HG02642 (cell line): ENCODE data around the gene MBOAT2.
"Not testable (repeated sequence)": the region's sequence is repeated elsewhere in the genome, so short reads cannot be mapped to it uniquely, and the experiment has no call there.

ENCODE experiments used
- ATAC-seq: cut with Tn5 transposase; IDR thresholded peaks from one replicate; pipeline ENCODE4 v1.9.1; 2021; ENCODE audit warnings: mild to moderate bottlenecking; ENCODE audit not compliant: unreplicated experiment, poor library complexity

The MBOAT2 gene, protein sequence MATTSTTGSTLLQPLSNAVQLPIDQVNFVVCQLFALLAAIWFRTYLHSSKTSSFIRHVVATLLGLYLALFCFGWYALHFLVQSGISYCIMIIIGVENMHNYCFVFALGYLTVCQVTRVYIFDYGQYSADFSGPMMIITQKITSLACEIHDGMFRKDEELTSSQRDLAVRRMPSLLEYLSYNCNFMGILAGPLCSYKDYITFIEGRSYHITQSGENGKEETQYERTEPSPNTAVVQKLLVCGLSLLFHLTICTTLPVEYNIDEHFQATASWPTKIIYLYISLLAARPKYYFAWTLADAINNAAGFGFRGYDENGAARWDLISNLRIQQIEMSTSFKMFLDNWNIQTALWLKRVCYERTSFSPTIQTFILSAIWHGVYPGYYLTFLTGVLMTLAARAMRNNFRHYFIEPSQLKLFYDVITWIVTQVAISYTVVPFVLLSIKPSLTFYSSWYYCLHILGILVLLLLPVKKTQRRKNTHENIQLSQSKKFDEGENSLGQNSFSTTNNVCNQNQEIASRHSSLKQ

DNA sequence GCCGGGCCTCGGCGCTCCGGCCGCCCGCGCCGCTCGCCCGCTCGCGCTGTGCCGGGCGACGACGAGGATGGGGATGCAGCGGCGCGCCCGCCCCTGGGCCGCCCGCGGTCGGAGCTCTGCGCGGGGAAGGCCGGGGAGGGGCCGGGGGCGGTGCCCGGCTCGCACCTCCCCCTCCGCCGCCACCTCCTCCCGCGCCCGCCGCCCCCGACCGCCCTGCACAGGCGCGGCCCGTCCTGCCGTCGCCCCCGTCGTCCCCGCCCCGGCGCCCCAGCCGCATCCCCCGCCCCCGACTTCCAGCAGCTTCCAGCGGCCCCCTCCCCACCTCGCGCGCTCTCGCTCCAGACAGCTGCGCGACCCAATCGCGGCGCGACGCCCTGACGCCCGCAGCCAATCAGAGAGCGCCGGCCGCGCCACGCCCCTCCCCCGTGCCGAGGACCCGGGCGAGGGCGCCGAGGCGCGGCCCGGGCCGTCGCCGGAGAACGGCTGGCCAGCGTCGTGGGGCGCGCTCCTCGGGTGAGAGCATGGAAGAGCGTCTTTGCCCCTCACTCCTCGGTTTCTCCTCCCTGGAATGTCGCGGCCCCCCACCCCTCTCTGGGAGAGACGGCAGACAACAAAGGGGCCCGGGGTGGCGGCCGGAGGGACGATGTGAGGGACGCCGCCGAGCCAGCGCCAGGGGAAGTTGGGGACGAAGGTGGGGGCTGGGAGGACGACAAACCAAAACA, at the start of gene MBOAT2:
MBOAT2 (minus strand) TSS at position 69 of the 722 bp plus-strand sequence. CDS start 70 bp downstream, outside the sequence.
- ATAC-seq, result peak; percentile 95

DNA sequence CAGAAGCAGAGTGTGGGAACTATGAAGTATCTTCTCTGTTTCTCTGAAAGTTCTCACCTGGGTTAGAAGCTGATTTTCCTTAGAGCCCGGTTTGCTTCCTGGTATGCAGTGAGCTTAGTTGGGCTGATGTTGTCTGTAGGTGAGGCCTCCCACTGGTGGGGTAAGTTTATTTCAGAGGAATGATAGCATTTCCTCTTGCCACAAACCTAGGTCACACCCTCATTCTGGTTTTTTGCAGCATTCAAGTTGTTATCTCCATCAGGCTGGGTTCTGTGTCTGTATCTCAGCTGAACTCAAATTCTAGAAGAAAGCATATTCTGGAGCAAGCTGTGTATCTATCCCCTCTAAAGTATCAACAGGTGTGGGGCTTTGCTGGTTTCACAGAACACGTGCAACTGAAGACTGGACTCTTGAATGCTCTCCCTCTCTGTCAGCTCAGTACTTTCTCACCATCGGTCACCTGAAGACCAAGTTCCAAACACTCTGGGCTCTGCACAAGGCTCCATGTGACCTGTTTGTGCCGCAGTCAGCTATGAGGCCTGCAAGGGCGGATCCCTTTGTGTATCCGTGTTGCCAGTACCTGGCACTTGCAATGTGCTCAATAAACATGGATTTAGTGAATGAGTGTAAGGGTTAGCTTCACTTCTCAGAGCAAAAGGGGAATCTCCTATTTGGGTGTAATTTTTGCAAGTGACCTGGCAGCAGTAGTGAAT, 49.5 kb upstream of the MBOAT2 start:
- no peak for ATAC-seq

- not testable (repeated sequence) for ATAC-seq
Measured at GRCh38 chr2:9051451-9051850, 48.0 kb upstream of the MBOAT2 start.

DNA sequence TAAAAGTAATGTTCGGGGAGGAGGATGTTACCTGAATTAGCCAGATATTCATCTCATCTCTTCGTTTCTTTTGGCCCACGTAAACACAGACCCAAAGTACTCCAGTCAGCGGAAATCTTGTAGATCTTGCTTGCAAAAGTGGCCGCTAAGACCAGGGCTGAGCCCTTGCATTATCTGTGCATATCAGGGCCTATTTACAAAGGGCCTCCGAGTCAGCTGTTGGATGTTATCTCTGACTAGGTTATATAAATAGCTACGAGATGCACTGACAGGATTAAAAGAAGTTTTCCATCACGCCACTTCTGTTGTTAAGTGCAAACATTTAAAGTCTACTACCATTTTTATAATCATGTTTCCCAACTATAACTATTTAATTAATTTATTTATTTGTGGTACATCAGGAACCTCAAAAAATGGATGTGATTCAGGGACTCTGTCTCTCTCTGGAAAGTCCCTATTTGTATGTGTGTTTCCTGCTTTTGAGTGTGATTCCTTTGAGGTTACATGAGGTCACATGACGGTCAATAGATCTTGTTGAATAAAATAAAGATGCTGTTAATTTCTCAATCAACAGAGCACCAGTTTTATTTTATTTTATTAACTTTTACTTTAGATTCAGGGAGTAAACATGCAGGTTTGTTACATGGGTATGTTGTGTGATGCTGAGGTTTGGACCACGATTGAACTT, 46.8 kb upstream of the MBOAT2 start:
- no peak for ATAC-seq

- ATAC-seq, result no peak
Measured at GRCh38 chr2:9045595-9045994, 42.1 kb upstream of the MBOAT2 start.

DNA sequence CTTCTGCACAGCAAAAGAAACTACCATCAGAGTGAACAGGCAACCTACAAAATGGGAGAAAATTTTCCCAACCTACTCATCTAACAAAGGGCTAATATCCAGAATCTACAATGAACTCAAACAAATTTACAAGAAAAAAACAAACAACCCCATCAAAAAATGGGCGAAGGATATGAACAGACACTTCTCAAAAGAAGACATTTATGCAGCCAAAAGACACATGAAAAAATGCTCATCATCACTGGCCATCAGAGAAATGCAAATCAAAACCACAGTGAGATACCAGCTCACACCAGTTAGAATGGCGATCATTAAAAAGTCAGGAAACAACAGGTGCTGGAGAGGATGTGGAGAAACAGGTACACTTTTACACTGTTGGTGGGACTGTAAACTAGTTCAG, 40.0 kb upstream of the MBOAT2 start:
- not testable (repeated sequence) for ATAC-seq

DNA sequence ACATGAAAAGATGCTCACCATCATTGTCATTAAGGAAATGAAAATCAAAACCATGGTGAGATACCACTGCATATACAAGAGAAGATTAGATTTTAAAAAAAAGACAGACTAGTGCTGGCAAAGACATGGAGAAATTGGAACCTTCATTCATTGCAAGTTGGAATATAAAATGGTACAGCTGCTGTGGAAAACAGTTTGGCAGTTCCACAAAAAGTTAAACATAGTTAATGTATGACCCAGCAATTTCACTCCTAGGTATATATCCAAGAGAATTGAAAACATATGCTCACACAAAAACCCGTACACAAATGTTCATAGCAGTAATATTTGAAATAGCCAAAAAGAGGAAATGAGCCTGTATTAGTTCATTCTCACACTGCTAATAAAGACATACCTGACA, 33.7 kb upstream of the MBOAT2 start:
- no peak for ATAC-seq

- no peak for ATAC-seq
Measured at GRCh38 chr2:9033385-9034168, 30.1 kb upstream of the MBOAT2 start.

- no peak for ATAC-seq
Measured at GRCh38 chr2:9032536-9033255, 29.2 kb upstream of the MBOAT2 start.

GRCh38 chr2:9032121-9032520, 28.6 kb upstream of the MBOAT2 start:
- no peak for ATAC-seq

DNA sequence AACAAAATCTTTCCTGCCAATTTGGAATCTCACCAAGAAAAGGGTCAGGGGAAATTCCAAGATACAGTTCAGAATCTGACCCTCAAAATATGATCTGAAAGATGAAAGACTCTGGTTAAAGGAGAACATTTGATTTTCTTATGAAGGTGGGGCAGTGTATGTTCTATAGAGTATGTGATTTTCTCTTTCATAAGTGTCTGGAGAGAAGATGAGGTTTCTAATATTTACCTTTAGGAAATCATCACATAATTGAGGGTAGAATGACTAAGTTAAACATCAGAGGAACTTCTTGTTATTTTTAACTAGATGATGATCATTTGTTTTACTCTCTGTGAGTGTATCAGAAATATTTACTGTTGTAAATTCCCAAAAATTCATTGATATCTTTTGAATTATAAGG, 27.8 kb upstream of the MBOAT2 start:
- ATAC-seq, result no peak

- ATAC-seq, result no peak
Measured at GRCh38 chr2:9030841-9031240, 27.4 kb upstream of the MBOAT2 start.

DNA sequence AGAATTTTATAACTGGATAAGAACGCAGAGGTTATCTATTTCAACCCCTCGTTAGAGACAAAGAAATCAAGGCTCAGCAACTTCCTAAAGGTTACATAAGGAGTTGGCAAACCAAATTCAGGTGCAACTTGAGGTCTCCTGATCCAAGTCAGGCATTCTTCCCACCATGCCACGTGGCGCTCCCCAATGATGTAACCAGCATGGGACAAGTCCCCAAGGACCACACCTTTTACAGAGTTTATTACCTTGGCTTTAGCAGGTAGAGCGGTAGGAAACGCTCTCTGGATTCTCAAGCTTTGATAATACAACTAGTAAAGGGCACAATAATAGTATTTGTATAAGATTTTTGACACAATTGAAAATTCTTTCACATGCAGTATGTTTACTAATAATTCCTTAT, 26.7 kb upstream of the MBOAT2 start:
- no peak for ATAC-seq

DNA sequence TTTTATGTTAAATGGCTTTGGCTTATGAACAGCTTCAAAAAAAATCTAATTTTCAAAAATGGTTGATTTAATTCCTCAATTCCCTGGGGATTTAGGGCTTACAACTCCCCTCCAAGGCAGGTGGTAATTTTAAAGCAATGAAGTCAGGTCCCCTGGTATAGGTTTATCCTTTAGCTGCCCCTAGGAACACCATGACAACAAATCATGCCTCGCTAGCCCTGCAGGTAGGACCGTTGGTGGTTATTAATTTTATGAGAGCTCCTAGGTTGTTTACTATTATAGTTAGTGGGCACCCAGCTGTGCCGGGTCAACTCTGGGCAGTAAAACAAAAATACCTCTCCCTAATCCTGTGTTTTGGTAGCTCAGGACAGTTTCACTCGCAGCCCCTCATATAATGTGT, 26.2 kb upstream of the MBOAT2 start:
- ATAC-seq, result no peak

- ATAC-seq, result no peak
Measured at GRCh38 chr2:9027884-9028283, 24.4 kb upstream of the MBOAT2 start.

DNA sequence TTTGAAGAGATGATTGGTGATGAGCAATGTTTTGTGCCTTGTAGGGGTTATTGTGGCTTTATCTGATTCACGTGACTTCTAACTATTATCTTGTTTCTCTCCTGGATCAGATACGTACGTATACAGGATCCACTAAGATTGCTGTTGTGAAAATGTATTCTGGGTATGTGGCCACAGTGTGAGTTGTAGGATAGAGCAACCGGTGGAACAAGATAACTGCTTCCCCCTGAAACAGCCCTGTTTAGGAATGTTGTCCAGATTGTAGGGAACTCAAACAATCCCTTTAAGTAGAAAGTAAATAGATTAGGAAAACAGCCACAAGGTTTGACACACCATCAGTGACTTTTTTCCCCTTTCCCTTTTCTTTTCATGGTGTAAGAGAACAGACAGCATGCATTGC, 22.3 kb upstream of the MBOAT2 start:
- no peak for ATAC-seq

DNA sequence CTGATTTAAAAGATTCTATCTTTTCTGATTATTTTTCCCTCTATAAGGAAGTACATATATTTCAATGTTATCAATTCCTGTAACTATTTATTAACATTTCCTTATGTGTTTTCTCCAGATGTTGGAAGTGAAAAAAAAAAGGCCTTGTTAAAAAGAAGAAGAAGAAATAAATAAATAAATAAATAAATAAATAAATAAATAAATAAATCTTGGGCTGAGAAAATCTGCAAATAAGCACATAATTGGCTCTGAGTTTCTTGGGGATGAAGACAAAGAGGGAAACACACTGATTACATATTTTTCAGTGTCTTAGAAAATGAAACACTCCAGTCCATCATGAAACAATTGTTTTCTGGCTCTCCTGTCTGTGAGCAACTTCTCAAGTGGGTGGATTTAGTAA, 21.1 kb upstream of the MBOAT2 start:
- ATAC-seq, result no peak

- ATAC-seq, result no peak
Measured at GRCh38 chr2:9021563-9022211, 18.2 kb upstream of the MBOAT2 start.
